GM19240 (cell line): Measurements from ENCODE around the gene CENPP.

Experiments used
- DNase-seq: peaks from one replicate; pipeline ENCODE4 v3.0.0; 2011; ENCODE audit warnings: low spot score; ENCODE audit not compliant: insufficient read length

Gene CENPP

DNA sequence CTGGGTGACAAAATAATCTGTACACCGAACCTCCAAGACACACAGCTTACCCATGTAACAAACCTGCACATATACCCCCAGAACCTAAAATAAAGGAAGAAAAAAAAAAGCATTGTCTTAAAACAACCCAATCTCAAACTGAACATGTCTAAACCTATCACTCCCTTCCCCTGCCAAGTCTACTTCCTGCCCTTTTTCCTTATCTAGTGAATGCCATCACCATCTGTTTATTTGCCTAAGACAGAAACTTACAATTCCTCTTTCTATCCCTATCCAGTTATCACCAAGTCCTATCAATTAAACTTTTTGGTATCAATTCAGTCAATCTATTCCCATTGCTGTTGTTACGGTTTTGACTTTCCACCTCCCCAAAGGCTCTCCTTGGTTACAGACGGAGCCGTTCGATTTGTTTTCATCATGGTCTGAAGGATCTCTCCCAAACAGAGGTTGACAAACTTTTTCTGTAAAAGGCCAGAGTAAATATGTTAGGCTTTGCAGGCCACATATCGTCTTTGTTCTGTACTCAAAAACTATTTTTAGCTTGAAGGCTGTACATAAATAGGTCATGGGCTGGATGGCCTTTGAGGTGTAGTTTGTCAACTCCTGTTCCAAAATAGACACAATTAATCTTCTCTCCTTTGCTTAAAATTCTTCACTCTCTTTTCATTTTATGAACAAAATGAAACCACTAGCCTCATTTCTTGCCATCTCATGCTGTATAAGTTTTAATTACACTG, 12.7 kb upstream of the CENPP start:
- no peak for DNase-seq

DNA sequence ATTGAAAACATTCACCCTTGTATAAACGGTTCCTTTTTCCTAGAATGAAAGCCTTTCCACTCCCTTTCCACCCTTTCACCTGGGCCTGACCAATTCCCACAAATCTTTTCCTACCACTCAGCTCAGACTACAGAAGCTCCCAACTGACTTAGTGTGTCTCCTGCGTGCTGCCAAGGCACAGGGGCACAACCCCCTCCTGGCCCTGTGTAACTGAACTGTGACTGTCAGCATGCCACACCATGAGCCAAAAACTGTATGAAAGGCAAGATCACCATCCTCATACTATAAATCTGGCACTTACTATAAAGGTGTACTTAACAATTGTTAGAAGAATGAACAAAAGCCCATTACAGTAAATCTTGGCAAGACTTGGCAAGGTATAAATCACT, 12.1 kb upstream of the CENPP start:
- DNase-seq: no peak

DNA sequence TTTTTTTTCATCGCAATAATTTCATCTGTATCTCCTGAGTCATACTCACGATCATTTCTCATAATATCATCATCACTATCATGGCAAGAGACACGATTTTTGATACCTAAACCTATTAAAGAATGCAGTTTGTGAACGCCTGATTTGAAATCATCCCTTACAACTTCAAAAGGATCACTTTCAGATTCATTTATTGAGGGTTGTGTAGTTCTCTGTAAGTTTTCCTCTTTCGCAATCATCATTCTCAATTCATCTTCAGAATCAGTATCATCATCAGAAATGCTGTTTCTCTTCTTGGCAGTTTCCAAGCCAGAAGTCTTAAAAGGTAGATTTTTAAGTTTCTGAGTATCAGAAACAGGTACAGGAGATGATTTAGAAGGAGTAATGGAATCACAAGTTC, 10.3 kb upstream of the CENPP start:
- no peak for DNase-seq

DNA sequence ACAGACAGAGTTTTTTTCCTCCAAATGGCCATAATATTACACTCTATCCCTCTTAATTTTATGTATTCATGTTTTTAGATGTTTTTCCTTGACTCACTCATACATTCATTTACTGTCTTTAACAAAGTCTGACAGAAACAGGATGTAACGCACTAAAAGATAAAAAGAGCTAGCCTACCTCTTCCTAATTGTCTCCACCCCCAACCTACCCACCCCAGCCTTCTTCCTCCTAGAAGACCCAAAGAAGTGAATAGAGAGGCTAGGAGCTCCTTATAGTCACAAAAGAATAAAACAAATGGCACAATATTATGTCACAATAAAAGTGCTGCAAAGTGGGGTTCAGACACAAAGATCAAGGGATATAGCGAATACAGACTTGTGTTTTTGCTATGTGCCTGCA, 1.3 kb upstream of the CENPP start:
- no peak for DNase-seq

DNA sequence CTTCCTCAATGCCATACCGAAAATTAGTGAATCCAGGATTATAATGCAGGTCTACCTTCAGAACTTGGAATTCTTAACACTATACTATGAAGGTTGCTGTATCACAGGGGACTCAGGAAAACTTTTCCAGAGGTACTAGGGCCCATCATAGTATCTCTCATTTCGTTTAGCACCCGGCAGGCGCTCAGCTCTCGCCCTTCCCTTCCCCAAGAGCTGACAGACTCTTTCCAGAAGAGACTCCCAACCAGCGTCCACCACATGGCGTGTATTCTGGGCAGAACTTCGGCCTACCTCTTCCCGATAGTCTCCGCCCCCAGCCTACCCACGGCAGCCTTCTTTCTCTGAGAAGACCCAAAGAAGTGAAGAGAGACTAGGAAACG, 874 bp upstream of the CENPP start:
- peak; percentile 4 for DNase-seq

DNA sequence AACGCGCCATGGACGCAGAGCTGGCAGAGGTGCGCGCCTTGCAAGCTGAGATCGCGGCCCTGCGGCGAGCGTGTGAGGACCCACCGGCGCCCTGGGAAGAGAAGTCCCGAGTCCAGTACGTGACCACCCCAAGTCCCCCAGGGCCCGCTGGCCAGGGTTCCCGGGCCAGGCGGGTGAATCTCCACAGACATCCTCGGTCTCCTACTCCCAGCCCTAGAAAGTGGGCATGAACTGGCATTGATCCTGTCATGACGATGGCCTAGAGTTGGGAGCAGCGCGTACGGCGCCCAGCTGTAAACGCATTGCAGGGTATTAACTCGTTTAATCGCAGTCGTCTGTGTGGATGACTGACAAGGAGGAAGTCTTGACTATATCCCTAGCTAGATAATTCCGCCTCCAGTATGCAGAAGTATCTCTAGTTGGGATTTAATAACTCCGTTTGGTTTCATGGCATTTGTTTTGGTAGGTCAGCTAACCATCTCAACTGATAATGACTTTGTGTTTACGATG, 293 bp downstream of the CENPP start:
- DNase-seq: no peak

DNA sequence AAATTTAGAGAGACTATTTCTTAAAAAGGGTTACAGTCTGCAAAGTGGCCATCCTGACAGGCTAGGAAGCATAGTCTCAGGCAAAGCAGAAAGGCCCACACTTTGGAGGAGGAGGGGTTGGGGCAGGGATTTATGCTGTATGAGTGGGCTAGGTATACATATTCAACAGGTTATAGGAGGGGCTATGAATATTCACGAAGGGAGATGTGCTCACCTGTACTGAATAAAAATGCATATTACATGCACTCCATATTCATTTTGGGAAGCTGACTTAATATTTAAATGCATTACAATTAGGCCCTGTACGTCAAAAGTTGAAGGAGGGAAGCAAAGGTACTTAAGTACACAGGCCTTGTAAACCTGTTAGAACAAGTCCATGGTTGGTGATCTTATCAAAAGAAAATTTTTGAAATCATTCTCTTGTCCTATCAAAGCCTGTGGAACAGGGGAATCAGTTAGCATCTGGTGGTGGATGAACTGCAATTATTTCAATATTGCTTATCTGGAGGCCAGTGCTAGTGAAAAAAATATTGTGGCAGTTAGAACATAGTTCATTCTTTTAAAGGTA, 1.6 kb downstream of the CENPP start:
- no peak for DNase-seq

DNA sequence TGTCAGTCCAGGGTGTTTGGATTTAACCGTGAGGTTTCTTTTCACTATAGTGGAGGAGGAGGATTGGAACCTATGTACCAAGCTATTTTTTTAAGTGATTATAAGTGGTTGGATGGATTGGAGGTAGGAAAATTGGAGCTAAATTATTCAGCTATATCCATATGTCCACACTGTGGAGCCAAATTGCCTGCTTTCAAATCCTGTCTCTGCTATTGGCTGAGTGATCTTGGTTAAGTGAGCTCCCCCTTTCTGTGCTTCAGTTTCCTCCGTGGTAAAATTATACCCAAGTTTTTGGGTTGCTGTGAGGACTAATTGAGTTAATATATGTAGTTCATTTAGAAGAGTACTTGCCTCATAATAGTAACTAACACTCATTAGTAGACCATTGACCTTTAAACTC, 2.5 kb downstream of the CENPP start:
- no peak for DNase-seq

DNA sequence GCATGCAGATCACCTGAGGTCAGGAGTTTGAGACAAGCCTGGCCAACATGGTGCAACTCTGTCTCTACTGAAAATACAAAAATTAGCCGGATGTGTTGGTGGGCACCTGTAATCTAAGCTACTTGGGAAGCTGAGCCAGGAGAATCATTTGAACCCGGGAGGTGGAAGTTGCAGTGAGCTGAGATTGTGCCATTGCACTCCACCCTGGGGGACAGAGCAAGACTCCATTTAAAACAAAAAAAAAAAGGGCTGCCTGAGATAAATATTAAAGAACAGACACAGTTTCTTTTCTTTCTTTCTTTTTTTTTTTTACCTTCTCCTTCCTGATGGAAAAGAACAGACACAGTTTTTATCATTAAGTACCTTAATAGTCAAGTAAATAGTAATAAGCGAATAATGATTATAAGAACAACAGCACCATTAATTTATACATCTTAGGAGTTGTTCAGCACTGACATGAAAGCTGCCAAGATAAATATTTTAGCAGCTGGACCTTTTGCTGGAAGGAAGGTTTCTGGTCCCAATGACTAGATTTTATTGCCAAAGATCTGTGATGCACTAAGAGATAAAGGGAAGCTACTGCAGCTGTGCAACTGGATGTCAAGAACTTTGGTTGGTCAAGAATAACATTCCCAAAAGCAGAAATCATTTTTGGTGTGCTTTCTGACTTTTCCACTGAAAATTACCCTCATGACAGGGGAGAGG, 7.0 kb downstream of the CENPP start:
- no peak for DNase-seq

DNA sequence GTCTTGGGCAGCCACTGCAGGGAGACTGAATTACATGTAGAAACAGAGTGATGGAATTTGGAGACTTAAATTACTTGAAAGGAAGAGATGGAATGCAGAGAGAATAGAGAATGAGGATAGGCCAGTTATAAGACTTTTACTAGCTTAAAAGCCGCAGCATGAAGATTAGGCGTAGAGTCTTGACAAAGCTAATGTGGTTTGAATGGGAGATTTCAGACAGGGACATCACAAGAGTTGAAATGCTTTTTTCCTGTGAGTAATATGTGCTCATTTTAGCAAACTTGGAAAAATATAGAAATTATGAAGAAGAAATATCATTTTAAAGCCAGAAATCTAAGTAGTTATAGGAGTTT, 7.5 kb downstream of the CENPP start:
- DNase-seq: no peak

DNA sequence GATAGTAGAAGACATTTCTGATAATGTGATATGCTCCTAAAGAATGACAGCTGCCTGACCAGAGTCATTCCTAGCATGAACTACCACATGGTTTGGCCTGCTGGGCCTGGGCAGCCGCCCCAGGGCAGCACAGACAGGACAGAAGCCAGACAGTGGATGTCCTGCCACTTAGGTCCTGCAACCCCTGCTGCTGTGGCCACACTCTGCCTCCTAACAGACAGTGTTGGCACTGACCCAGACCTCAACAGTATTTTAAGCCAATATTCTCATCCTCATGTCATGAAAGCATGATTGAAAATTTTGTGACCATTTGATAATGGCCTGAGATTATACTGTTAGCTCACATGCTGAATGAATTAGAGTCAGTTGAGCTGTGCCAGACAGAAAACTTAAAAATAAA, 15.8 kb downstream of the CENPP start:
- no peak for DNase-seq

DNA sequence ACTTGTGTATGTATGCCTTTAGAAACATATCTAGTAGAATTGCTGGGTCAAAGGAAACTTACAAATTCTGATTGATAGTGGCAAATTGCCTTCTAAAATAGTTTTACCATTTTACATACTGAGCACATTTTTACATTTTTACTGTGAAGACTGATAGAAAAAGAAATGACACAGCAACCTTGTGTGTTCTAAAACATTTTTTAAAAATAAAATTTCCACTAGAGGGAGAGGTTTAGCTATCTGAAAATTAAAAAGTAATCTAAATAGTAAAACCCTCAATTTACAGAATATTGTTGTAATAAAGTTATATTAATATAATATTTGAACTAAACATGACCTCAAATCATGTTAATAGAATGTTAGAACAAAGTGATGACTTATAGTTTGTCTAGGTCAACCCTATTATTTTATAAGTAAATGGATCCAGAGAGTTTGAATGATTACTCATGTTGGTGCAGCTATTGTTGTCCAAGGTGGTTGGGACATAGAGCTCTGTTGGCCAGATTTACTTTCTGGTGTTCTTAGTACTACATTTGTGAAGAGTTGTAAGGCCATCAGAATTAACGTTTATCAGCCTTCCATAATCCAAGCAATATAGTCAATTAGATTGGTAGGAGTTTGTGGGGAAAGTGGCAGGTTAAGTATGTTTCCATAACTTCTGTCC, 17.2 kb downstream of the CENPP start:
- DNase-seq: no peak

DNA sequence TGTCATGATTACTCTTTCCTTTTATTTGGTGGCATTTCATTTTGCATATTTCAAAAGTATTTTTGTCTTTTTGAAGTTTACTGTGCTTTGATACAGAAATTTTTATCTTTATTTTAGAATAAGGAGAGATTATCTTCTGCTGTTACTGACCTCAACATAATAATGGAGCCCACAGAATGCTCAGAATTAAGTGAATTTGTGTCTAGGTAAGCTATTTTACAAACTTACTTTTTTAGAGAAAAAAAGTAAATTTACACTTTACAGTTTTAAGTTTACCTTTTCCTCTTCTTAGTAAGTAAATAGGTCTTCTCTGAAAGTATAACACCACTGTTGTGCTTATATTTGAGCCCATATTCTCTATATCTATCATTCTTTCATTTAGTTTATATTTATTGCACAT, 19.8 kb downstream of the CENPP start:
- DNase-seq: no peak

DNA sequence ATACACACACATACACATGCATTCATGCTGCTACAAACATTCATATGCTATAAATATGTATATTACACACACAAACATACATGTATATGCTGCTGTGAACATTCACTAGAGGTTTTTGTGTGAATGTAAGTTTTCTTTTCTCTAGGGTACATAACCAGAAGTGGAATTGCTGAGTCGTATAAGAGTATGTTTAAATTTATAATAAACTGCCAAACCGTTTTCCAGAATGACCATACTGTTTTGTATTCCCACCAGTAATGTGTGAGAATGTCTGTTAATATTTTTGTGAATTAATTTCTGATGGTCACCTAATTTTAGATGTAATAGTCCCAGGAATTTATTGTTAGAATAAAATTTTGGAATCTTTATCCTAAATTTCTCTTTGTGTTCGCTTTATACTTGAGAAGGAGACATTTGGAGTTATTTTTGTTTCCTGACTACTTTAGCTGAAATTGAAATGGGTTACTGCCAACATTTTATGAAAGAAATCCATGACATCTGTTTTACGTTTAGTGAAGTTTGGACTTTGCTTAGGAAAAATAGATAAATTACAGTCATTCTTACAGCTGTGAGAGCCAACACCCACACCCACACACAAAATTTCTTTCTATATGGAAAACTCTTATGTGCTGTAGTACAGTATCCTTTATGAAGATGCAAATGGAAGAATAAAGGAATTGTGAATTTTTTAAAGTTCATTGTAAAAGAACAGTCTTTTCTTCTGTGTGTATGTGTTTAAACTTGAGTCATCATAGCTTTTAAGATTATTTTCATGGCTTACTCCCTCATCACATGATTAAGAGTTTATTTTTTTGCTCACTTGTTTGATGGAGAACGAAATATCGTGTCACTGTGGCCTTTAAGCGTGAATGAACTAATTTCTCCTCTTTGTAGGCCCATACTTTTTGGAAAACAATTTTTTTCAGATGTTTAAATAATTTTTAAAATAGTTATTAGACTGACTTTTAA, 24.3 kb downstream of the CENPP start:
- no peak for DNase-seq

DNA sequence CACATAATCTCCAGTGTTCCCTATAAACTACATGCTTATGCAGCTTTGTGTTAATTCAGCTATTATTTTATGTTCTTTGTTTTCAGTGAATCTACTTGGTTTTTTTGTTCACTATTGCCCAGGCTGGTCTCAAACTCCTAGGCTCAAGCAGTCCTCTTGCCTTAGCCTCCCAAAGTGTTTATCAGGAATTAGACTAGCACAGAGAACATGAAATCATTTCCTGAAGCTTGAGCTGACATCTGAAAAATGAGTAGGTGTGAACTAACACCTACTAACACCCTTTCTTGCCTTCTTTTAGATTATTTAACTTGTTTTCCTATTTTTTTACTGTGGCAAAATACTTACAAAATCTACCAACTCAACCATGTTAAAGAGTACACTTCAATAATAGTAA, 25.0 kb downstream of the CENPP start:
- no peak for DNase-seq

DNA sequence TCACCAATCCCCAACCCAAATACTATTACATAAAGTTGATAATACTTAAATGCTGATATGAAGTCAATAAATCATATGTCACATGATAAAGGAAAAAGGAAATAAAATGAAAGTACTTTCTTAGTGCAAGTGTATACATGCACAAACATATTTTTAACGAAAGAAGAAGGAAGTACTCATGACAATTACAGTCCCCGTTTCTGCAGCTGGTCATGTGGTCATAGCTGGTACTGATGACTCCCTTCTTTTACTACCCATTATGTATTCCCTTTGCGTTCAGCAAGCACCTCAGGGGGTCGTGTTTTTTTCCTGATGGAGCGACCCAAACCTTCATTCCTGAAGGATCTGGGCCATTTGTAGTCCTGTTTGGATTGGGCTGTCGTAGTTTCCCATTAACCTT, 27.3 kb downstream of the CENPP start:
- DNase-seq: no peak

DNA sequence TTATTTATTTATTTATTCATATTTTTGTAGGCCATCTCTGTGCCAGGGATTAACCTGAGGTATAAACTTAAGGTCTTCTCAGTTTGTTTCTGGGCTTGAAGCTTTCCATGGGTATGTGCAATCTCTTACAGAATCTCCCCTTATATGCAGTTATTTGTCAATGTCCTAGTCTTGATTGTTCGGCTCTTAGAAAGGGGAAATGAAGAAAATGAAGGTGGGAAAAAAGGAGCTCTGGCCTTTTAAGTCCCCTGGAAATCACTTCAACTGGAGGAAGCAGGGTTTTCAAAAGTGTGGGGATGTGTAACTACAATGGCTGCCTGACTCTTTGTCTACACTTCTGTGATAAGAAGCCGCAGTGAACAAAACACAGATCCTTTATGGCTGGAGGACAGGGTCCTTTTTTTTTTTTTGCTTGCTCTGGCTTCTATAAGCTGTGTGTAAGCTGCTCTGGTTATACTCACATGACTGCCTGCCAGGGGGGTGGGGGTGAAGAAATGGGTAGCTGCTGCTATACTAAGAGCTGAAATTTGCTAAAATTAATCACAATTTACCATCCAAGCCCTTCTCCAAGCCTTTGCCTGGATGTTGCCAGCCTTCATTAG, 33.7 kb downstream of the CENPP start:
- DNase-seq: no peak

DNA sequence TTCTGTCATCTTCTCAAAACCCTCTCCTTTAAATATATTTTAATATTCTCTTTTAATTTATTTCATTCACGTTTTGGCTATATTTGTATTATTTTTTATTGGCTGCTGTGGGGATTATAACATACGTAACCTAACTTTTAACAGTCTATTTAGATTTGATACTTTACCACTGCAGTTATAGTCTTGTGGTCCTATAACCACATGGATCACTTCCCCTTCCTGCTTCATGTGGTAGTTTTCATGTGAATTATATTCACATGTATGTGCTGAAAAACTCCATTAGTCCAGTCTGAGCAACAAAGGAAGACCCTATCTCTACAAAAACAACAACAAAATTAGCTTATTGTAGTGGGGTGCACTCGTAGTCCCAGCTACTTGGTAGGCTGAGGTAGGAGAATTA, 34.3 kb downstream of the CENPP start:
- DNase-seq: no peak

DNA sequence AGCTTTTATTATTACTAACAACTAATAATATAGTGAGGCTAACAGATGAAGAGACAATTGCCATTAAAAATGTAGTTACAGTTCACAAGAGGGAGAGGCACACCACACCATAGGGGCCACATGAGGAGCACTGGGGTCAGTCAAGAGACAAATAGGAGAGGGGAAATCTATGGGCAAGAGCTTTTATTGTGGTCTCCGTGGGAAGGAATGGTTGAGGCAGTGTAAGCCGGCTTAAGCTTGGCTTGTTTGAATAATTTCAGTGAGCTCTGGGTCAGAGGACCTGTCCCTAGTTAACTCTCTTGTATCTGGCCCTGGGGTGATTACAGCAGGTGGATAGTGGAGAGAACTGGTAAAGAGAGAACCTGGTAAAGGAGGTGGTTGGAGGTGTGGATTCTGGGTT, 43.3 kb downstream of the CENPP start:
- no peak for DNase-seq

DNA sequence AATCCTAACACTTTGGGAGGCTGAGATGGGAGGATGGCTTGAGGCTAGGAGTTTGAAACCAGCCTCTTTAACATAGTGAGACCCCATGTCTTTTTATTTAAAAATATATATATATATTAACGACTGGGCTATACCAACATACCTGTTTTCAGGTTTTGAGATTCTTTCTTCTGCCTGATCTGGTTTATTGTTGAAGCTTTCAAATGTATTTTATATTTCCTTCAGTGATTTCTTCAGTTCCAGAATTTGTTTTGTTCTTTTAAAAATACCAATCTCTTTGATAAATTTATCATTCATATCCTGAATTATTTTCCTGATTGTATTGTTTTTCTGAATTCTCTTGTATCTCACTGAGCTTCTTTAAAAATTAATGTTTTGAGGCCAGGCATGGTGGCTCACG, 47.4 kb downstream of the CENPP start:
- no peak for DNase-seq

DNA sequence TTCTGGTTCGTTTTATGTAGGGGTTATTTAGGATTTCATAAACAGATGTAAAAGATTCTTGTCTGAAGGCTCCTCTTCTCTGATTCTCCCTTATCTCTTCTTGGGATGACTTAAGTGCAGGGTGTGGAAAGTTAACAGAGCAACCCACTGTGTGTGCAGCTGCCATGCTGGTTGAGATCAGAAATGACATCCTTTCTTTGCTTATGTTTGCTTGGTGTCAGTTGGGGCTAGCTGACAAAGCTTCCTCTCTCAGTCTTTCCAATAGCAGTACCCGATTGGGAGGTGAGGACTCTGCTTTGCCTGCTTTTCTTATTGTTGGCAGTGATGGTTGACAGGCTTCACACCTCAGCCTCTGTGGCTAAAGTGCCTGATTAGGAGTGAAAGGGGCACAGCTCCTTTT, 52.1 kb downstream of the CENPP start:
- DNase-seq: no peak
